SK-N-SH treated with all-trans-retinoic acid at 6 μM for 48 hours (cell line): ENCODE data around the gene ASB11.
A peak's percentile ranks its signal among the peaks of the same experiment; 100 is the strongest.

Experiments
- ISL1 ChIP-seq: fragments of 250-450 bp; sonication (Bioruptor Pico); IDR thresholded peaks from 2 replicates; pipeline ENCODE4 v2.1.2; 2022; ENCODE audit warnings: mild to moderate bottlenecking, moderate library complexity
- OSR1 ChIP-seq: fragments of 250-450 bp; sonication (Bioruptor Pico); IDR thresholded peaks from 2 replicates; pipeline ENCODE4 v1.8.0; 2022; ENCODE audit warnings: moderate library complexity, mild to moderate bottlenecking, inconsistent platforms
- RARB ChIP-seq: fragments of 250-450 bp; sonication (Bioruptor Pico); IDR thresholded peaks from 2 replicates; pipeline ENCODE4 v1.8.0; 2021; ENCODE audit warnings: mild to moderate bottlenecking, moderate library complexity
- SNAI2 ChIP-seq: fragments of 250-450 bp; sonication (Bioruptor Pico); IDR thresholded peaks from 2 replicates; pipeline ENCODE4 v1.5.0; 2020; ENCODE audit warnings: mild to moderate bottlenecking, moderate library complexity
- ZFP3 ChIP-seq: fragments of 250-450 bp; sonication (Bioruptor Pico); IDR thresholded peaks from 2 replicates; pipeline ENCODE4 v1.5.0; 2020; ENCODE audit warnings: mild to moderate bottlenecking, moderate library complexity
- ZNF565 ChIP-seq: fragments of 450-650 bp; formaldehyde crosslinking; conservative IDR thresholded peaks from 2 replicates; pipeline ENCODE4 v1.5.0; 2020; ENCODE audit warnings: low read depth, mild to moderate bottlenecking, moderate library complexity
- TF ChIP-seq, protein P1 (sequence below): fragments of 250-450 bp; sonication (Bioruptor Pico); IDR thresholded peaks from 2 replicates; pipeline ENCODE4 v1.5.0; 2020; ENCODE audit warnings: mild to moderate bottlenecking, moderate library complexity
- TF ChIP-seq, protein P2 (sequence below): fragments of 250-450 bp; sonication (Bioruptor Pico); IDR thresholded peaks from 2 replicates; pipeline ENCODE4 v1.8.0; 2020; ENCODE audit warnings: mild to moderate bottlenecking, moderate library complexity, borderline replicate concordance

DNA sequence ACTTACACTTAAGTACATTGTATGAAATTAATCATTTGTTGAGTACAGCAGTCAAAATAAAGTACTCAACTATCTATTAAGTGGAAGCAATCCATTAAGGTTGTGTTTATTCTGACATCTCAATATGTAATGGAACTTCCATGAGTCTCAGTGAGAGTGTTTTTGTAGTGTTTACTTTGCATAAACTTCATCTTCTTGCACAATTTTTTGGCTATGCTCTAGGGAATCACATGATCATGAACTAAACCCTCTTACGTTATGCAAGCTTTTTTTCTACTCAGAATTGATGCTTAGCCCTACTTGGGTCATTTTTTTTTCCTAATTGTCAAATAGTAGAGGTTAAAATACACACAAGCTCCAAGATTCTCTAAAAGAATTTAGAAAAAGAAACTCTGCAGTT, 41.0 kb upstream of the ASB11 start:
- TF ChIP-seq, protein P1, sequence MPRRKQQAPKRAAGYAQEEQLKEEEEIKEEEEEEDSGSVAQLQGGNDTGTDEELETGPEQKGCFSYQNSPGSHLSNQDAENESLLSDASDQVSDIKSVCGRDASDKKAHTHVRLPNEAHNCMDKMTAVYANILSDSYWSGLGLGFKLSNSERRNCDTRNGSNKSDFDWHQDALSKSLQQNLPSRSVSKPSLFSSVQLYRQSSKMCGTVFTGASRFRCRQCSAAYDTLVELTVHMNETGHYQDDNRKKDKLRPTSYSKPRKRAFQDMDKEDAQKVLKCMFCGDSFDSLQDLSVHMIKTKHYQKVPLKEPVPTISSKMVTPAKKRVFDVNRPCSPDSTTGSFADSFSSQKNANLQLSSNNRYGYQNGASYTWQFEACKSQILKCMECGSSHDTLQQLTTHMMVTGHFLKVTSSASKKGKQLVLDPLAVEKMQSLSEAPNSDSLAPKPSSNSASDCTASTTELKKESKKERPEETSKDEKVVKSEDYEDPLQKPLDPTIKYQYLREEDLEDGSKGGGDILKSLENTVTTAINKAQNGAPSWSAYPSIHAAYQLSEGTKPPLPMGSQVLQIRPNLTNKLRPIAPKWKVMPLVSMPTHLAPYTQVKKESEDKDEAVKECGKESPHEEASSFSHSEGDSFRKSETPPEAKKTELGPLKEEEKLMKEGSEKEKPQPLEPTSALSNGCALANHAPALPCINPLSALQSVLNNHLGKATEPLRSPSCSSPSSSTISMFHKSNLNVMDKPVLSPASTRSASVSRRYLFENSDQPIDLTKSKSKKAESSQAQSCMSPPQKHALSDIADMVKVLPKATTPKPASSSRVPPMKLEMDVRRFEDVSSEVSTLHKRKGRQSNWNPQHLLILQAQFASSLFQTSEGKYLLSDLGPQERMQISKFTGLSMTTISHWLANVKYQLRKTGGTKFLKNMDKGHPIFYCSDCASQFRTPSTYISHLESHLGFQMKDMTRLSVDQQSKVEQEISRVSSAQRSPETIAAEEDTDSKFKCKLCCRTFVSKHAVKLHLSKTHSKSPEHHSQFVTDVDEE (CRISPR knock-in tag): no peak
- TF ChIP-seq SNAI2 (CRISPR knock-in tag) (no peak), ISL1 (0 out of 2 replicates have a peak, but pooled peaks have one; percentile 31), ZFP3 (CRISPR knock-in tag) (no peak), RARB (CRISPR knock-in tag) (no peak), ZNF565 (CRISPR knock-in tag) (no peak), OSR1 (no peak)
- TF ChIP-seq, protein P2, sequence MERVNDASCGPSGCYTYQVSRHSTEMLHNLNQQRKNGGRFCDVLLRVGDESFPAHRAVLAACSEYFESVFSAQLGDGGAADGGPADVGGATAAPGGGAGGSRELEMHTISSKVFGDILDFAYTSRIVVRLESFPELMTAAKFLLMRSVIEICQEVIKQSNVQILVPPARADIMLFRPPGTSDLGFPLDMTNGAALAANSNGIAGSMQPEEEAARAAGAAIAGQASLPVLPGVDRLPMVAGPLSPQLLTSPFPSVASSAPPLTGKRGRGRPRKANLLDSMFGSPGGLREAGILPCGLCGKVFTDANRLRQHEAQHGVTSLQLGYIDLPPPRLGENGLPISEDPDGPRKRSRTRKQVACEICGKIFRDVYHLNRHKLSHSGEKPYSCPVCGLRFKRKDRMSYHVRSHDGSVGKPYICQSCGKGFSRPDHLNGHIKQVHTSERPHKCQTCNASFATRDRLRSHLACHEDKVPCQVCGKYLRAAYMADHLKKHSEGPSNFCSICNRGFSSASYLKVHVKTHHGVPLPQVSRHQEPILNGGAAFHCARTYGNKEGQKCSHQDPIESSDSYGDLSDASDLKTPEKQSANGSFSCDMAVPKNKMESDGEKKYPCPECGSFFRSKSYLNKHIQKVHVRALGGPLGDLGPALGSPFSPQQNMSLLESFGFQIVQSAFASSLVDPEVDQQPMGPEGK (CRISPR knock-in tag): no peak
